Upper lobe of left lung (tissue), 6 donors: ENCODE results near the gene EDNRB. TPM values are rescaled to one million over a fixed set of nuclear protein-coding genes. Genes with fewer than 3 reads are reported as not detected.

Experiments used
- ATAC-seq, 2 donors: fragments of 200-7000 bp; cut with Tn5 transposase; one replicate each; pipeline ENCODE4 v1.9.1; 2022; ENCODE audit warnings: mild to moderate bottlenecking in 2 of 2, moderate library complexity in 2 of 2; ENCODE audit not compliant: low FRiP score in 2 of 2
- DNase-seq, 2 donors: peaks; one replicate each; pipeline ENCODE4 v3.0.0-alpha.2; 2019 to 2020
- H3K27ac ChIP-seq, 4 donors: fragments of 200-600 bp; sonication (generic); one replicate each; pipeline ENCODE4 v1.5.1; 2016 to 2019
- H3K27me3 ChIP-seq, 4 donors: fragments of 200-600 bp; sonication (generic); one replicate each; pipeline ENCODE4 v1.5.1; 2017 to 2019
- H3K36me3 ChIP-seq, 4 donors: fragments of 200-600 bp; sonication (generic); one replicate each; pipeline ENCODE4 v1.5.1; 2016 to 2019
- H3K4me1 ChIP-seq, 4 donors: fragments of 200-600 bp; sonication (generic); one replicate each; pipeline ENCODE4 v1.5.1; 2018 to 2019
- H3K4me3 ChIP-seq, 4 donors: fragments of 200-600 bp; sonication (generic); one replicate each; pipeline ENCODE4 v1.5.1; 2017 to 2019; ENCODE audit warnings: mild to moderate bottlenecking in 2 of 4, moderate library complexity in 1 of 4
- H3K9me3 ChIP-seq, 4 donors: fragments of 200-600 bp; sonication (generic); one replicate each; pipeline ENCODE4 v1.5.1; 2018 to 2019
- CTCF ChIP-seq, 6 experiments: fragments of 450-650 bp in 4 of 6; fragments of 200-600 bp in 2 of 6; sonication (generic) in 2 of 6; IDR thresholded peaks; one replicate each; pipeline ENCODE4 v1.5.1; 2016 to 2019; ENCODE audit warnings: antibody characterized with exemption in 6 of 6
- EP300 ChIP-seq, 4 donors: sonication (generic); formaldehyde crosslinking; IDR thresholded peaks; one replicate each; pipeline ENCODE4 v1.5.1; 2017; ENCODE audit warnings: antibody characterized with exemption in 4 of 4, control low read depth in 2 of 4
- POLR2A ChIP-seq, 4 donors: fragments of 450-650 bp; IDR thresholded peaks; one replicate each; pipeline ENCODE4 v1.5.1; 2016 to 2017; ENCODE audit warnings: antibody characterized with exemption in 4 of 4, mild to moderate bottlenecking in 2 of 4
- POLR2AphosphoS5 ChIP-seq, 2 donors: sonication (generic); formaldehyde crosslinking; IDR thresholded peaks; one replicate each; pipeline ENCODE4 v1.5.1; 2017; ENCODE audit warnings: antibody characterized with exemption in 2 of 2
- WGBS, 2 donors: methylation state at CpG; one replicate each; pipeline ENCODE4 v1.1.5; 2017 to 2018; 5-methylcytosine and 5-hydroxymethylcytosine counted together
- total RNA-seq, 6 donors: library from RNA; depleted of rRNA in 4 of 6; stranded (reverse); fragments of >200 nt in 4 of 6; gene quantifications; one replicate each; pipeline versions ENCODE4 v1.1.0 to v1.2.1, GENCODE V29; 2016 to 2021
- donor health status: DM: no; HTN: no; CAD: no; lungs with moderate emphysema.
- donor health status: DM: no; HTN: yes; CAD: no; lungs with severe emphysema.

Gene EDNRB
- total RNA-seq, 6 donors from 2014 or later, result 28.5 to 146 (median 52.4) TPM

GRCh38 chr13:77919921-77920294 lies 1.3 kb upstream of the EDNRB start:
- Histone ChIP-seq H3K9me3 (no peaks in the 10 kb centered on the region), H3K27me3 (no peaks in the 10 kb centered on the region), H3K36me3 (no peaks in the 10 kb centered on the region), H3K27ac (peak overlapping the region; percentile 48 to 81 (median 62)), H3K4me1 (peaks cover 4 to 11% (median 8%) of the 10 kb centered on the region in 4 donors), H3K4me3 (peak overlapping the region; percentile 48 to 64 (median 56))
- DNase-seq, result no peak
- TF ChIP-seq POLR2AphosphoS5 (IDR thresholded peaks at IDR 0.05) (no peak), POLR2A (IDR thresholded peaks at IDR 0.05) (no peak)
- ATAC-seq, result peak in 1 of 2 donors; percentile 22
- 35 to 38% methylated on average over 8 of the region's 8 CpGs for WGBS, 2 donors

- DNase-seq (peak; percentile 58 to 65), ATAC-seq (peak; percentile 75 to 78)
- H3K36me3 ChIP-seq, result no peaks in the 10 kb centered on the region
- H3K4me3 ChIP-seq, result peak overlapping the region; percentile 48 to 64 (median 56)
- H3K27me3 ChIP-seq, result no peaks in the 10 kb centered on the region
- WGBS, 2 donors, result 1 to 3% methylated on average over 29 of the region's 29 CpGs
- H3K9me3 ChIP-seq, result no peaks in the 10 kb centered on the region
- peaks cover 4 to 12% (median 10%) of the 10 kb centered on the region in 4 donors for H3K4me1 ChIP-seq
- peak in 1 of 2 donors; percentile 19 for TF ChIP-seq POLR2AphosphoS5 (IDR thresholded peaks at IDR 0.05)
- no peak for TF ChIP-seq EP300 (IDR thresholded peaks at IDR 0.05)
- peak overlapping the region; percentile 72 to 81 (median 78) for H3K27ac ChIP-seq
Observed at GRCh38 chr13:77919246-77919920, 752 bp upstream of the EDNRB start.

GRCh38 chr13:77916488-77916887 lies 2.1 kb downstream of the EDNRB start:
- Histone ChIP-seq H3K27me3 (no peaks in the 10 kb centered on the region), H3K4me1 (peaks cover 4 to 21% (median 10%) of the 10 kb centered on the region in 4 donors), H3K9me3 (no peaks in the 10 kb centered on the region), H3K4me3 (peak overlapping the region; percentile 2 to 64 (median 52)), H3K27ac (peak overlapping the region; percentile 56 to 81 (median 78)), H3K36me3 (no peaks in the 10 kb centered on the region)
- TF ChIP-seq CTCF (IDR thresholded peaks at IDR 0.05) (no peak), EP300 (IDR thresholded peaks at IDR 0.05) (no peak), POLR2AphosphoS5 (IDR thresholded peaks at IDR 0.05) (no peak), POLR2A (IDR thresholded peaks at IDR 0.05) (no peak)
- ATAC-seq (no peak), DNase-seq (no peak)
- WGBS, 2 donors, result 47 to 55% methylated on average over 4 of the region's 4 CpGs

GRCh38 chr13:77915686-77916085 lies 2.9 kb downstream of the EDNRB start:
- H3K4me1 ChIP-seq, result peaks cover 4 to 21% (median 10%) of the 10 kb centered on the region in 4 donors
- ATAC-seq (no peak), DNase-seq (no peak)
- no peaks in the 10 kb centered on the region for H3K27me3 ChIP-seq
- no peaks in the 10 kb centered on the region for H3K9me3 ChIP-seq
- TF ChIP-seq EP300 (IDR thresholded peaks at IDR 0.05) (no peak), CTCF (IDR thresholded peaks at IDR 0.05) (no peak), POLR2AphosphoS5 (IDR thresholded peaks at IDR 0.05) (no peak), POLR2A (IDR thresholded peaks at IDR 0.05) (no peak)
- H3K4me3 ChIP-seq, result peak overlapping the region in 3 of 4 donors; percentile 48 to 64 (median 56)
- peak overlapping the region; percentile 11 to 81 (median 68) for H3K27ac ChIP-seq
- WGBS, 2 donors, result 61 to 63% methylated on average over 1 of the region's 1 CpG
- no peaks in the 10 kb centered on the region for H3K36me3 ChIP-seq

- ATAC-seq, result no peak
- Histone ChIP-seq H3K36me3 (no peaks in the 10 kb centered on the region), H3K27ac (no peak overlapping the region), H3K4me3 (peak overlapping the region in 2 of 4 donors; percentile 56 to 64), H3K4me1 (peaks cover 0 to 17% (median 0%) of the 10 kb centered on the region in 4 donors), H3K9me3 (no peaks in the 10 kb centered on the region), H3K27me3 (no peaks in the 10 kb centered on the region)
- 56 to 57% methylated on average over 3 of the region's 3 CpGs for WGBS, 2 donors
- TF ChIP-seq EP300 (IDR thresholded peaks at IDR 0.05) (no peak), POLR2A (IDR thresholded peaks at IDR 0.05) (no peak), POLR2AphosphoS5 (IDR thresholded peaks at IDR 0.05) (no peak), CTCF (IDR thresholded peaks at IDR 0.05) (no peak)
- no peak for DNase-seq
Observed at GRCh38 chr13:77913003-77913402, 5.6 kb downstream of the EDNRB start.
